Medulla oblongata (tissue), 1 donor: ENCODE data around the gene TAF3.

ENCODE experiments used
- DNase-seq: peaks from one replicate; pipeline ENCODE4 v3.0.0-alpha.2; 2015; ENCODE audit errors: extremely low spot score

The TAF3 gene

DNA sequence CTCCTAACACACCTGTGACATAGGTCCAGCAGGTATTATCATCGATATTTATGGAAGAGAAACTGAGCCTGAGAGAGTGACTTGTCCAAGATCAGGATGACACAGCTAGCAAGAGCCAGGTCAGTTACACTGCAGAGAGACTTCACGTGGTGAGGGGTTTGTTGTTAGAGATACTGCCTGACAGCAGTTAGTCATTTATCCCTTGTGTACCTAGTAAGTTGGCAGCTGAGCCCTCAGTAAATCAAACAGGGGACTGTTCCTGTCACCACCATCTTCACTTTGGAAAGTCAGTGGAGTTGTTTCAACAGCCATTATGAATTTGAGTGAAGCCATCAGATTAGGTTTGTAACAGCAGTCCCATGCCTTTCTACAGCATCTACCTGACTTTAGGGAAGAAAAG, 148.7 kb downstream of the TAF3 start:
- no peak for DNase-seq

- no peak for DNase-seq
Observed at GRCh38 chr10:7968510-7969112, 150.3 kb downstream of the TAF3 start.

- no peak for DNase-seq
Observed at GRCh38 chr10:7969623-7970022, 151.3 kb downstream of the TAF3 start.

GRCh38 chr10:7971949-7972348, 153.6 kb downstream of the TAF3 start:
- no peak for DNase-seq

GRCh38 chr10:7972367-7972766, 154.1 kb downstream of the TAF3 start:
- no peak for DNase-seq

GRCh38 chr10:7980196-7980595, 161.9 kb downstream of the TAF3 start:
- no peak for DNase-seq

- no peak for DNase-seq
Observed at GRCh38 chr10:7982727-7983126, 164.4 kb downstream of the TAF3 start.

DNA sequence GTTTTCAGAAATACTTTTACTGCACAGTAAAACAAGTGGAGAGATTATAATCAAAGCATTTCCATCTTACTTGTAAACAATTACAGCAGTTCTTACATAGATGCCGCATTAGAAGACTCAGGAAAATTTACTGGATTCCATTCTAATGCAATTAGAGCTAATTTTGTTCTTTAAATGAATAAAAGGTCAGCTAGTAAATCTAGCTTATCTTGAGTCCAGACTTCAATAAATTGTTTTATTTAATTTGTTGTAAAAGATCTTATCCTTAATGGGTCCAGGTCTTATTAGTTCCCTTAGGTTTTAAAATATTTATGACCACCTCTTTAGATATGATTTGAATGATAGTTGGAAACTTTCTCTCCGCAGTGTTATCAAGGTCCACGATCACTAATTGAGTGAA, 166.0 kb downstream of the TAF3 start:
- no peak for DNase-seq

DNA sequence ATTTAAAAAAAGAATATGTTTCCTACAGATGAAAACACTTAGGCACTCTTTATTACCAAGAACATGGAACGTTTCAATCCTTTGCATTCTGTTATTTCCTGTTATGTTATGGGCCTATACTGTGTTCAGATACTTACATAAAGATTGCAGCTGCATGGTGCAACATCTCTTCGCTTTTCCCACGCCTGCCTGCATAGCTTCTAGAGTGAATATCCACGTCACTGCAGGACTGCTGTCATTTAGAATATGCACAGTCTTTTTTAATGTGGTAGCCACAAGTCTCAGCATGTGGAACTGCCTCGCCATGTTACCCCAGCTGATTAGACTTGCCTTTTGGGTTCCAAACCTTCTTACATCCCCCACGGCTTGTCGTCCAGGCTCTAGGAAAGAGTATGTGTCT, 166.6 kb downstream of the TAF3 start:
- no peak for DNase-seq

GRCh38 chr10:7986851-7987250, 168.5 kb downstream of the TAF3 start:
- DNase-seq = no peak

GRCh38 chr10:7988989-7989388, 170.7 kb downstream of the TAF3 start:
- no peak for DNase-seq

DNA sequence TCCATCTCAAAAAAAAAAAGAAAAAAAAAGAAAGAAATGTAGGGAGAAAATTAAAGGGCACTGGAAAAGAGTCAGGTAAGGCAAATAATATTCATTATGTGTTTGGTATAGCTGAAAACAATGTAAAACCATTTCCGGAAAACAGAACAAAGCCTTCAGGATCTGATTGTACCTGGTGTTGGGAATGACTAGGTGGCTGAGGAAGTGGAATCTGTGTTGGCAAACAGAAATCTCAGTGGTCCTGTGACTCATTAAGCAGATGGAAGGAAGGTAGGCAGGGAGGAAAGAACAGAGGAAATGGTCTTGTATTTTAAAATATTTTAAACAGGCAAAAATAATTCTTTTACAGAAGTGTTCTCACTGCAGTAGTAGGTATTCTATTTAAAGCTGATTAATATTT, 180.5 kb downstream of the TAF3 start:
- no peak for DNase-seq

DNA sequence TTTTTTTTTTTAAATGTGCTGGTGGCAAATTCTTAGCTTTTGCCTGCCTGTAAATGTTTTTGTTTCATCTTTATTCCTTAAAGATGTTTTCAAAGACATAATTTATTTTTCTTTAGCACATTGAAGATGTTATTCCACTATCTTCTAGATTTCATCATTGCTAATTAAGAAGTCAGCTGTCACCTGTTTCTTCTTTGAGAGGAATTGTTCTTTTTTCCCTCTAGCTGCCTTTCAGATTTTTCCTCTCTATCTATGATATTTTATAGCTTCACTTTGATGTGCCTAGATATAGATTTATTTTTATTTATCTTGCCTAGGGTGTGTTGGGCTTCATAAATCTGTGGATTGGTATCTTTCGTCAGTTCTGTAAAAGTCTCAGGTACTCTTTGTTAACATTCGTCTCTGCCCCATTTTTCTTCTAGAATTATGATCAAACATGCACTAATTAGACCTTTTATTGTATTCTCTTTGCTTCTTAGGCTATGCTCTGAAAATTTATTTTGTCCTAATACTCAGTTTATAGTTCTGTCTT, 186.2 kb downstream of the TAF3 start:
- no peak for DNase-seq

GRCh38 chr10:8006274-8006999, 188.1 kb downstream of the TAF3 start:
- DNase-seq = no peak

DNA sequence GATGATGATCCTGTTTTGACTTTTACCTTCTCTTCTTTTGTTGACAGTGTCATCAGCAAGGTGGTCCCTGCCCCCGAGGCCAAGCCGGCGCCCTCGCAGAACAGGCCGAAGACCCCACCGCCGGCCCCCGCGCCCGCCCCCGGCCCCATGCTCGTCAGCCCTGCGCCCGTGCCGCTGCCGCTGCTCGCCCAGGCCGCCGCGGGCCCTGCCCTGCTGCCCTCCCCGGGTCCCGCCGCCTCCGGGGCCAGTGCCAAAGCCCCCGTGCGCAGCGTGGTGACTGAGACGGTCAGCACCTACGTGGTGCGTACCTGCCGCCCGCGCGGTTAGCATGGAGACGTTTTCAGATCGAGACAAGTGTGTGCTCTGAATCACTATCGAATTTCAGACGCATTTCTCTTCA, 190.7 kb downstream of the TAF3 start:
- DNase-seq = no peak

GRCh38 chr10:8013006-8013405, 194.7 kb downstream of the TAF3 start:
- no peak for DNase-seq

DNA sequence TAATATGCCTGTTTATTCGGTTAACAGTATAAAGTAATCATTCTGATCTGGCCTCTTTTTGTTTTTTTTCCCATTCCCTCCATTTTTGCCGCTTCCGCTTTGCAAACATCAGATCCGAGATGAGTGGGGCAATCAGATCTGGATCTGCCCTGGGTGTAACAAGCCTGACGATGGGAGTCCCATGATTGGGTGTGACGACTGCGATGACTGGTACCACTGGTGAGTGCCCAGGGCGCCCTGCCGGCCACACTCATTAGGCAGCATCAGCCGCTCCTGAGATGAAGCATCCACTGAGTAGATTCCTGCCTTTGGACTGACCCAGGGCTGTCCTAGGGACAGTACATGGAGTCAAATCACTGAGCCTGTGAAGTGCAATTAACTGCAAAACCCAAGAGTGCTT, 195.3 kb downstream of the TAF3 start:
- no peak for DNase-seq

- no peak for DNase-seq
Observed at GRCh38 chr10:8014649-8015048, 196.3 kb downstream of the TAF3 start.

DNA sequence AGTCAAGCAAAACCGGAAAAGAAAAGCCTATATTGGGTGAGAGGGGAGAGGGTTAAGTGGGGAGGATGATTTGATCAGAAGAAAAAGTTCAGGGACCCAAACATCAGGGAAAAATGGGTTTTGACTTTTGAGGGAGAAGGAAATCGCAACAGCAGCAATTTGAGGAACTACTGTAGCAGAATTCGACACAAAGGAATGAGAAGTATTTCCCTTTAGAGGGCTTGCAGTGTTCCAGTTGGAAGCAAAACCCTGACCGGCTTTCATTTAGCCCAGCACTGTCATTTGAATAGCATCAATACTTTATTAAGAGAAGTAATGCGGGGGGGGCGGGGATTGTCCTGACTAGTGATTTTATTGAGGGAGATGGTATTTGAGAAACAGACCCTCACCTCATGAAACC, 199.0 kb downstream of the TAF3 start:
- no peak for DNase-seq

- no peak for DNase-seq
Observed at GRCh38 chr10:8023321-8023720, 205.0 kb downstream of the TAF3 start.

DNA sequence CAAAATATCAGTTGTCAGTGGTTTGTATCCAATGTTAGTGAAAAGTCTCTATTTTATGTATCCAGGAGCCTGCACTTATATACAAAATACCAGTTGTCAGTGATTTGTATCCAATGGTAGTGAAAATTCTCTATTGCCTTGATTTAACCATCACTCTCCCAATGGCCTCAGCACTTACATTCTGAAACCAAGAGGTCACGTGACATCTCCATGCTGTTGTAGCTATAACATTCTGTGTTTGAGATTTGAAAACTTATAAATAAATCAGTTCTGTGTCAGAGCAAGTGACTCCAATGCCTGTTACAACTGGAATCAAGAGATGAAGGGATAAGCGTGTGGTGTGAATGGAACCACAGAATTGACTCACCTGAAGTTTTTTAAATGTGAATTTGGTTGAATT, 205.5 kb downstream of the TAF3 start:
- DNase-seq = no peak

GRCh38 chr10:8026349-8027259, 208.3 kb downstream of the TAF3 start:
- no peak for DNase-seq
